ENCODE data around the gene MANEAL. TPM values are rescaled to one million over a fixed set of nuclear protein-coding genes. Genes with fewer than 3 reads are reported as not detected.

The MANEAL gene
- total RNA-seq, 2 donors from 2014 or later: 1.8 TPM

GRCh38 chr1:37828410-37829074 is 34.9 kb downstream of the MANEAL start:
- ATAC-seq (ENCODE audit: insufficient number of reproducible peaks, low FRiP score, low read depth): no peak

GRCh38 chr1:37831109-37831508 is 37.5 kb downstream of the MANEAL start:
- Histone ChIP-seq H3K27ac (no peak overlapping the region), H3K36me3 (peaks cover 47% of the 10 kb centered on the region), H3K27me3 (replicated peaks; ENCODE audit: insufficient read depth) (no peaks in the 10 kb centered on the region), H3K4me3 (no peak overlapping the region), H3K4me1 (ENCODE audit: control insufficient read depth in 1 of 2, low read depth in 2 of 2) (no peaks in the 10 kb centered on the region), H3K9me3 (no peaks in the 10 kb centered on the region)
- no peak for DNase-seq (ENCODE audit: low spot score)
- TF ChIP-seq CTCF (IDR thresholded peaks at IDR 0.05): no peak
- no peak for ATAC-seq (ENCODE audit: insufficient number of reproducible peaks, low FRiP score, low read depth)

More at GRCh38 chr1:37828410-37829074, 34.9 kb downstream of the MANEAL start:
- DNase-seq (ENCODE audit: low spot score): no peak
- no peaks in the 10 kb centered on the region for H3K4me1 ChIP-seq (ENCODE audit: control insufficient read depth in 1 of 2, low read depth in 2 of 2)
- H3K9me3 ChIP-seq: no peaks in the 10 kb centered on the region
- no peak for TF ChIP-seq CTCF (IDR thresholded peaks at IDR 0.05)
- no peak overlapping the region for H3K4me3 ChIP-seq
- peaks cover 35% of the 10 kb centered on the region for H3K36me3 ChIP-seq
- no peak overlapping the region for H3K27ac ChIP-seq
- no peaks in the 10 kb centered on the region for H3K27me3 ChIP-seq (replicated peaks; ENCODE audit: insufficient read depth)

GRCh38 chr1:37831809-37832208 is 38.2 kb downstream of the MANEAL start:
- H3K36me3 ChIP-seq: peaks cover 49% of the 10 kb centered on the region
- ATAC-seq (ENCODE audit: insufficient number of reproducible peaks, low FRiP score, low read depth): peak; percentile 43

GRCh38 chr1:37836788-37837187 is 43.1 kb downstream of the MANEAL start:
- peaks cover 55% of the 10 kb centered on the region for H3K36me3 ChIP-seq

More at GRCh38 chr1:37831809-37832208, 38.2 kb downstream of the MANEAL start:
- Histone ChIP-seq H3K27me3 (replicated peaks; ENCODE audit: insufficient read depth) (no peaks in the 10 kb centered on the region), H3K4me3 (no peak overlapping the region), H3K9me3 (no peaks in the 10 kb centered on the region), H3K4me1 (ENCODE audit: control insufficient read depth in 1 of 2, low read depth in 2 of 2) (no peaks in the 10 kb centered on the region), H3K27ac (no peak overlapping the region)
- no peak for TF ChIP-seq CTCF (IDR thresholded peaks at IDR 0.05)
- DNase-seq (ENCODE audit: low spot score): no peak

GRCh38 chr1:37839676-37840075 is 46.0 kb downstream of the MANEAL start:
- H3K4me3 ChIP-seq: no peak overlapping the region
- TF ChIP-seq CTCF (IDR thresholded peaks at IDR 0.05): no peak
- H3K27ac ChIP-seq: no peak overlapping the region
- H3K36me3 ChIP-seq: peaks cover 35% of the 10 kb centered on the region
- no peaks in the 10 kb centered on the region for H3K9me3 ChIP-seq
- no peaks in the 10 kb centered on the region for H3K27me3 ChIP-seq (replicated peaks; ENCODE audit: insufficient read depth)
- ATAC-seq (ENCODE audit: insufficient number of reproducible peaks, low FRiP score, low read depth) (no peak), DNase-seq (ENCODE audit: low spot score) (no peak)
- H3K4me1 ChIP-seq (ENCODE audit: control insufficient read depth in 1 of 2, low read depth in 2 of 2): no peaks in the 10 kb centered on the region

More at GRCh38 chr1:37836788-37837187, 43.1 kb downstream of the MANEAL start:
- Histone ChIP-seq H3K27me3 (replicated peaks; ENCODE audit: insufficient read depth) (no peaks in the 10 kb centered on the region), H3K27ac (no peak overlapping the region), H3K4me3 (no peak overlapping the region), H3K4me1 (ENCODE audit: control insufficient read depth in 1 of 2, low read depth in 2 of 2) (no peaks in the 10 kb centered on the region), H3K9me3 (no peaks in the 10 kb centered on the region)
- DNase-seq (ENCODE audit: low spot score): no peak
- TF ChIP-seq CTCF (IDR thresholded peaks at IDR 0.05): no peak
- no peak for ATAC-seq (ENCODE audit: insufficient number of reproducible peaks, low FRiP score, low read depth)
